GM19395 (cell line): ENCODE data around the gene KRTAP4-11.
"Not testable (repeated sequence)": the region's sequence is repeated elsewhere in the genome, so short reads cannot be mapped to it uniquely, and the experiment has no call there.

Experiments
- ATAC-seq: cut with Tn5 transposase; IDR thresholded peaks from one replicate; pipeline ENCODE4 v1.9.1; 2021; ENCODE audit warnings: mild to moderate bottlenecking, moderate library complexity; ENCODE audit not compliant: unreplicated experiment

The KRTAP4-11 gene

DNA sequence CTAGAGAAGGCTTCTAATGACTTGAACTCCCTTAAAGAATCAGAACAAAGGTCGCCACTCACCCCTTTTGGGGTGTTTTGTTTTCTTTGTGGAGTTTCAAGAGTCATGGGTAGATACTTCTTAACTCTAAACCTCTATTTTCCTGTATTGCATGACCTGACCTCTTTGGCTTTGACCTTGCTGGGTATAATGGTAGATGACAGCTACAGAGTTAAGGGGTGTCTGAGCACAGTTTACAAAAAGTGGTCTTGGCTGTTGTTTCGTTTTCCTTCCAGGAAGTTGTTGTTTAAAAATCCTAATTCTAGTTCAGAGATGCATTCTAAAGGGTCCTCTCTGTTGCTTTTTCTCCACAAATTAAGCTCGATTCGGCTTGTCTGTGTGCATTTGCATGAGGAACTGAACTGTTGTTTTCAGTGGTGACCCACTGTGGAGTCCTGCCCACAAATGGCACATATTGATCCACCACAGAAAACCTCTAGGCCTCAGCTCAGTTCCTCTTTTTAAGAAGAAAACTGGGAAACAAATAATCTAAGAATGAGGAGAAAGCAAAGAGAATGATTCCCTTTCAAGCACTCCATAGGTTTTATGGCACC lies 29.3 kb downstream of the KRTAP4-11 start:
- not testable (repeated sequence) for ATAC-seq

DNA sequence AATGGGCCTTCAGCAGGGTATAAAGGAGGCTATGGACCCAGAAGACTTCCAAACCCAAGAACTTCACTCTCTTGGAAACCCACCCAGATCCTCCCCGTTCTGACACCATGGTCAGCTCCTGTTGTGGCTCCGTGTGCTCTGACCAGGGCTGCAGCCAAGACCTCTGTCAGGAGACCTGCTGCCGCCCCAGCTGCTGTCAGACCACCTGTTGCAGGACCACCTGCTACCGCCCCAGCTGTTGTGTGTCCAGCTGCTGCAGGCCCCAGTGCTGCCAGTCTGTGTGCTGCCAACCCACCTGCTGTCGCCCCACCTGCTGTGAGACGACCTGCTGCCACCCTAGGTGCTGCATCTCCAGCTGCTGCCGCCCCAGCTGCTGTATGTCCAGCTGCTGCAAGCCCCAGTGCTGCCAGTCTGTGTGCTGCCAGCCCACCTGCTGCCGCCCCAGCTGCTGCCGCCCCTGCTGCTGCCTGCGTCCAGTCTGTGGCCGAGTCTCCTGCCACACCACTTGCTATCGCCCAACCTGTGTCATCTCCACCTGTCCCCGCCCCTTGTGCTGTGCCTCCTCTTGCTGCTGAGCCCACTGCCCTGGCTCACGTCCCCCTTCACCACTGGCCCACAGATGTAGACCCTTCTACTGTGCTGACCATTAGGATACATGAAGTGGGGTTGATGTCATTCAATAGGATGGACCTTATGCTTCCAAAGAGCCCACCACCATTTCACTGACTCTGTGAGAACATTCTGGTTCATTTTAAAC lies 33.9 kb downstream of the KRTAP4-11 start, which contains the start of gene KRTAP4-7:
Gene KRTAP4-7, plus strand, starts transcription at position 51 of the 757 bp plus-strand sequence. Its CDS starts 57 bp downstream, at position 108.
- not testable (repeated sequence) for ATAC-seq

DNA sequence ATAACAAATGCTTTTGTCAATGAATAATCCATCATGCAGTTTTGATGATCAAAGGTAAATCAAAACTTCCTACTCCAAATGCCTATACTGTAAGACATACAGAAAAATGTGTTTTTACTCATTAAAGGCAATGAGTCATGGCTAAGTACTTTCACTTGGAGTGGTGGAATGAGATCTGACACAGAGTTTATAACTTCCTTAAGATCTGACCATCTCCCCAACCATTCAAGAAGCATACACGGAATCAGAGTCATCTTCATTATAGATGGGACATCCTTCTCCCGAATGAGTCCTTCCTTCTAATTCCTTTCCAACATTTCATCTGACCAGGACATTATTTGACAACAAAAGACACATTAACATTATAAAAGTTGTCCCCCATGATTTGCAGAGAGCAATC lies 34.7 kb downstream of the KRTAP4-11 start:
- not testable (repeated sequence) for ATAC-seq

DNA sequence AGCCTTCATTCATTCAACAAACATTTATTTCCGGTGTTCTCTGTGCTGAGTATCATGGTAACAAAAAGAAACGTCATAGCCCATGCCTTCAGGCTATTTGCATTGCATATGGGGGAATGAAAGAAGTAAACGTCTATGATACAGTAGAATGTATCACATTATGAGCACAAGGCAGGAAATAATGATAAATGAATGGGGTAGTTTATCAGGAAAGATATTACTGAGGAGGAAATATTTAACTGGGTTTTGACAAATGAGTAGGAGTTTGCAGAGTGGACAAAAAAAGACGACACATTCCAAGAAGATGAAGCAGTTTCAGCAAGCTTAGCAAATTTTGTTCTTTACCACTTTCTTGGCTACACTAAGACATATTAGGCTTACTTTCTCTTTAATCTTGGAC lies 35.5 kb downstream of the KRTAP4-11 start:
- no peak for ATAC-seq

DNA sequence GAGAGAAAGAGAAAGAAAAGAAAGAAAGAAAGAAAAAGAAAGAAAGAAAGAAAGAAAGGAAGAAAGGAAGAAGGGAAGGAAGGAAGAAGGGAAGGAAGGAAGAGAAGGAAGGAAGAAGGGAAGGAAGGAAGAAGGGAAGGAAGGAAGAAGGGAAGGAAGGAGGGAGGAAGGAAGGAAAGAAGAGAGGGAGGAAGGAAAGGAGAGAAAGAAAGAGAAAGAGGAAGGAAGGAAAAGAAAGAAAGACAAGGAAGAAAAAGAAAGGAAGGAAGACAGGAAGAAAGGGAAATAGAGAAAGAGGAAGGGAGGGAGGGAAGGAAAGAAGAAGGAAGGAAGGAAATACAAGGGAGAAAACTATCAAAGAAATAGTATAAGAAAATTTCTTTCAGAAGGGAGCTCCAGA lies 41.4 kb downstream of the KRTAP4-11 start:
- no peak for ATAC-seq

DNA sequence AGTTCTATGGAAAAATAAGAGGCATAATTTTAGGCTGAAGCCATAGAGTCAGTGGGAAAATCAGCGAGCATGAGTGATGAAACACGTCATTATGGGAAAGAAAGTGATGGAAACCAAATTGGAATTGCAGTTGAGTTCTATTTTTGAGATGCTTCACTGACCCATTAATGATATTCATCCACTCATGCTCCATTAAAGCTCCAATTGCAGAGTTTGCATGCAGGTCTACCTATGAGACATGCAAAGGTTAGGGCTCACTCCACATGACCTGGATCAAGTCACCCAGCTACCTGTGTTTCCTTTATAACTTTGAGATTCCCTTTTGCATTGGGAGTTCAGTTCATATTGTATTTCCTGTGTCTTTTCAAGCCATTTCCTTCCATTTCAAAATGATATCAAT lies 44.5 kb downstream of the KRTAP4-11 start:
- no peak for ATAC-seq

DNA sequence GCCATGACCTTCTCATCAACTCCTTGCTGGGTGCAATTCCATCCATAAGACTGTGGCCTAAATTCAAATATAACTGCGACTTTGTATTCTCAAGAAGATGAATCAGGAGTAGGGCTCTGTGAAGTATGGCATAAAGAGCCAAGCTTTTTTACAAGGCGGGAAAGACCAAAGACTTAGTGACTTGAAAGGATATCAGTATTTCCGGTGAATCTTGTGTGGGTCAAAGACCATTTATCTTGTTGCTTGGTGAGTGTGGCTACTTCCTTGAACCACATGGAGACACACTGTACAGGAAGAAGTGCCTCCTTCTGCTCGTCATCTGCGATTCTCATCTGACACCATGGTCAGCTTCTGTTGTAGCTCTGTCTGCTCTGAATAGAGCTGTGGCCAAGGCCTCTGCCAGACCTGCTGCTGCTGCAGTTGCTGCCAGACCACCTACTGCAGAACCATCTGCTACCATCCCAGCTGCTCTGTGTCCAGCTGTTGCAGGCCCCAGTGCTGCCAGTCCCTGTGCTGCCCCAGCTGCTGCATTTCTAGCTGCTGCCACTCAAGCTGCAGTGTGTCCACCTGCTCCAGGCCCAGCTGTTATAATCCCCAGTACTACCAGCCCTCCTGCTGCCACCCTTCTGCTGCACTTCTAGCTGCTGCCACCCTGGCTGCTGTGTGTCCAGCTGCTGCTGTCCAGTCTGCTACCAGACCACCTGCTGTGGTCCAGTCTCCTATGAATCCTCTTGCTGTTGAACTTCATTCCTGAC lies 46.4 kb downstream of the KRTAP4-11 start:
- no peak for ATAC-seq

DNA sequence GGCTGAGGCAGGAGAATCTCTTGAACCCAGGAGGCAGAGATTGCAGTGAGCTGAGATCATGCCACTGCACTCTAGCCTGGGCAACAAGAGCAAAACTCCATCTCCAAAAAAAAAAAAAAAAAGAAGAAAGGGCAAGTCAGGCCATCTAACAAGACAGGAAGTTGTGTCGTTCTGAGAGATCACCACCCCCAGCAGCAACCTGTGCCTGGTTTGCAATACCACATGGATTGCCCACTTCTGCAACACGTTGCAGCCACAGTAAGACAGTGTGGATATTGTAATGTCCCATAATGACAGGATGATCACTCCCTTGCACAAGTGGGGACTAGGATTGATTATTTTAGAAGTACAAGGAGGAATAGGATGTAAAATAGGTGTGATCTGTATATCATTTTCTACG lies 49.1 kb downstream of the KRTAP4-11 start:
- no peak for ATAC-seq

DNA sequence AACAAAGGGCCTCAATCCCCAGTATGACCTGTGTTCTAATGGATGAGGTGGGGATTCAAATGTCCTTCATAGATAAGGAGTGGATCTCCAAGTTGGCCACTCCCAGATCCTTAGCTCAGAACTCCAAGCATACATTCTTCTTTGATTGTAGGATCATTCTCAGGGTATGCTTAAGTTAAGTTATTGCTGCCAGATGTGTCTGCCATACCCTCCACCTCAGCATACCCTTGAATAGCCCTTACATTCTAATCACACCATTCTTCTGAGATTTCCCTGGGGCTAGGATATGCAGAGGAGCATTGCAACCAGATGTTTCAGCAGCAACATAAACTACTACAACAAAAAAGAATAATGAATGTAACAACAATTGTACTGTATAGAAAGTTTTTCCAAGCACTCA lies 50.9 kb downstream of the KRTAP4-11 start:
- no peak for ATAC-seq
